SU-DHL-6 (cell line): Measurements from ENCODE around the gene TBX3.

Source experiments
- CTCF ChIP-seq: fragments of 200-600 bp; sonication (generic); IDR thresholded peaks from one replicate; pipeline ENCODE4 v1.5.1; 2017; ENCODE audit warnings: antibody characterized with exemption, mild to moderate bottlenecking, low read length, moderate library complexity; ENCODE audit not compliant: insufficient read depth, poor library complexity, severe bottlenecking
- EZH2phosphoT487 ChIP-seq: fragments of 200-600 bp; sonication (generic), shearing (Covaris generic); conservative IDR thresholded peaks from 2 replicates; pipeline ENCODE4 v1.6.1; 2018; ENCODE audit warnings: mild to moderate bottlenecking, antibody characterized with exemption, low read length, moderate library complexity, mixed read lengths

DNA sequence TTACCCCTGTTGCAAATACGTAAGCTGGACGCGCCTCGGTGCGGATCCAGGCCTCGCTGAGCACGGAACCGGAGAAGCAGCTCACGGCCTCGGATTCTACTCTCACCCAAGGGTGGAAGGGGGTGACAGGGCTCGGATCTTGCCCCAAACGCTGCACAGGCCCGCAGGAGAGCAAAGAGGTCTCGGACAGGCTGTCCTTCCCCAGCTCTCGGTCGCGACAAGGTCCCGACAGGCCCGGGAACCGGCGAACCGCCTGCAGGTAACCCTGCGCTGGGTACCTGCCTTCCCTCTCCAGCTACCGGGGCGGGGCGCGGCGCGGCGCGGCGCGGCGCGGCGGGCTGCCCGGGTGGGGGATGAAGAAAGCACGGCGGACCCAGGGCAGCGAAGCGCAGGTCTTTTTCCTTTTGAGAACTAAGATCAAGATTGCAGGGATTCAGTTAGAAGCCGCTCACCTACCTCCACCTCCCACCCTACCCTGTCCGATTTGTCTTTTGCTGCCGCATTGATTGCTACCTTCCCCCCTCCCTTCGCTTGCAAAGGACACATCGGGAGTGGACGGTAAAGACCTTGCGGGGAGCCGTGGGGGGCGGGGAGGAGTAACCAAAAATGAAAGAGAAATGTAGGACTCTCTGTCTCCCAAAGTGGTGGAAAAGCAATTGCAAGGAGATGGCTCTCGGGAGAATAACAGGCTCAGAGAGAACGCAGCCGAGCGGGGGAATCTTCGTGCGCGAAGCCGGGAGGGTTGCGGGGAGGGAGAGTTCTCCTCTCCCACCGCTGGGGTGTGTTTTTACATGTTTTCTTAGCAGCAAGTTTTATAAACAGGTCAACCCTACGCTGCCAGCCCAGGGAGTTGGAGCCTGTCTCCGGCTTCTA lies 8.4 kb upstream of the TBX3 start:
- no peak for TF ChIP-seq EZH2phosphoT487
- no peak for TF ChIP-seq CTCF
